ENCODE measurements around the gene PRAMEF2.
"Not testable (repeated sequence)": the region's sequence is repeated elsewhere in the genome, so short reads cannot be mapped to it uniquely, and the experiment has no call there.

DNA sequence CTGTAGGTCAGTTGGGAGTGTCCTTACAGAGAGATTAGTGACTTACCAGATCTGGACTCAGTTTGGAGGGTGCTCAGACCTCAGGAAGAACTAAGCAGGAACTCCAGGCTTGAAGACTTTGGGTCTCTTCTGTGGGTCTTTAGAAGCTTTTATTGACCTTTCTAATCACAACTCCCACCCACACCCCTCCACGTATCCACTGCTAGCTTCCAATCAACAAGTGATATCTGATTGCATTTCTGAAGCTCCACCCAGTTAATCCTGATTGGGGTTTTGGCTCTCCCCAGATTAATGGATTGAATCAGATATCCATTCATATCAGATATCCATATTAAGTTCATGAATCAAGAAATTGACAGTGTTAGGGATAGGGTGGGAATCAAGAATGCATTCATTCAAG is 41.3 kb downstream of the PRAMEF2 start, which contains the start of gene PRAMEF10:
- TF ChIP-seq GATA2, GATA3 (IDR thresholded peaks at IDR 0.05; ENCODE audit: low read depth, low read length): not testable (repeated sequence)
